Mucosa of gallbladder (tissue), 1 donor: ENCODE results near the gene ZNF618. TPM values are rescaled to one million over a fixed set of nuclear protein-coding genes. Genes with fewer than 3 reads are reported as not detected.

Experiments
- DNase-seq: peaks from one replicate; pipeline ENCODE4 v3.0.0-alpha.2; 2020; ENCODE audit warnings: low spot score
- total RNA-seq: library from RNA; stranded (reverse); gene quantifications from one replicate; pipeline ENCODE4 v1.2.1, GENCODE V29; 2021
- donor health status: DM: no; HTN: no; CAD: no.

Gene ZNF618
- total RNA-seq, 1 donor from 2014 or later = 26.6 TPM

DNA sequence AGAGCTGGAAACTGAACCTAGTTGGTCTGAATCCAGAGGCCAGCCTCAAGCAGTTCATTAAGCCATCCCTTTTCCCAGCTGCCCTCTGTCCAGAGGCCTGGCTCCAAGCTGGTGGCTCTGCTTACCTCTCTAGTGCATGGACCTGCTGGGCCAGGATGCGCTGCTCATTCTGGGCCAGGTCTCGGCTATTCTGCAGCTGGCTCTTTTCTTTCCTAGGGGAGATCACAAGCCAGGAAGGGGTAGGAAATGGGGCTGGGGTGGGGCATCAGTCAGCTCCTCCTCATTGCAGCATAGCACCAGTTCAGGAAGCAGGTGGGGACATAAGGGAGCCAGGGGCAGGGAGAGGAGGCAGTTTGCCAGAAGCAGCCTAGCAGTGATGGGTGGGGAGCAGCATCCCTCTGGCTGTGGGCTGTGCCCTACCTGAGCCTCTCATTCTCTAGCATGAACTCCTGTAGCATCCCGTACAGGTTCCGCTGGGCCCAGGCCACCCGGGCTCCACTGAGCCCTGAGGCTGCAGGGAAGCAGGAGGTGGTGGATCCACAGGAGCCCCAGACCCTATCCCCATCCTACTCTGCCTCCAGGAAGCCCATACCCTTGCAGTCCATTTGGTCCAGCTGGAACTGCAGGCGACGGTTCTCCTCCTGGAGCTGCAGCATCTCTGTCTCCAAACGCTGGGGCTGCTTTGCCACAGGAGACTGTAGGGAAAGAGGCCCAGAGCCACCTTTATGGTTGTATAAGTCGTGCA is 217.8 kb downstream of the ZNF618 start:
- DNase-seq = no peak

- no peak for DNase-seq
Measured at GRCh38 chr9:114094971-114095370, 218.9 kb downstream of the ZNF618 start.

DNA sequence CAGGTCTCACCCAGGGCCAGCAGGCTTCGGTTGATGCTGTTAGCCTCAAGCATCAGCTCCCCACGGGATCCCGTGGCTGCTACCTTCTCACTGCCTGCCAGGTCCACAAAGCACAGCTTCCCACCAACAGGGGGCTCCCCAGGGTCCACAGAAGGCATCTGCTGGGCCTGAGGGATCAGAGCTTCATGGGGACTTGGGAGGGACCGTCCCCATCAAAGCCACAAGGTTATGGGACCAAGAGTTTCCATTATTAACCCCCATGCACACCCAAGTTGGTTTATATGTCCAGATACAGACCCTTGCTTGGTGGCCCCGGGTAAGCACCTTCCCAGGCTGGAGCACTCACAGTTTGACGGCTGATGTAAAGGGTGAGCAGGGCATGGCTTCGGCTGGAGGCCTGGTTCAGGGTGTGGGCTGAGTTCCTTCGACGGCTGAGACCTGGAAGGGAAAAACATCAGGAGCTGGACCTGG is 220.0 kb downstream of the ZNF618 start:
- DNase-seq = no peak

- DNase-seq = no peak
Measured at GRCh38 chr9:114096866-114097612, 220.9 kb downstream of the ZNF618 start.

DNA sequence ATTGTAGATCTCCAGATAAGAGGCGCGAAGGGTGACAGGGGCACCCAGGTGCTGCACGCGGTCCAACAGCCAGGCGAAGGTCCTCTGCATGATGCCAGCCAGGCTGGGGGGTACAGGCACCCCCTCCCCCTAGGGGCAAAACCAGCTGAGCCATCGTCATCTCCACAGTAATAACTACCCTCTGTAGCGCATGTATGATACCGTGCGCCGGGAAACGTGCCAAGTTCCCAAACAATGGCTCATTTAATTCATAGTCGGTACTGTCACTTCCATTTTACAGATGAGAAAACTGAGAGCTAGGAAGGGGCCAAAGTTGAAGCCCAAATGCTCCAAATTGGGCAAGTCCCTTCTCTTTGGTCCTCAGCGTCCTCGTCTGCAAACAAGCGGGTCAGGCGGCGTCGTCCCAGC is 221.5 kb downstream of the ZNF618 start:
- DNase-seq = peak; percentile 51

DNA sequence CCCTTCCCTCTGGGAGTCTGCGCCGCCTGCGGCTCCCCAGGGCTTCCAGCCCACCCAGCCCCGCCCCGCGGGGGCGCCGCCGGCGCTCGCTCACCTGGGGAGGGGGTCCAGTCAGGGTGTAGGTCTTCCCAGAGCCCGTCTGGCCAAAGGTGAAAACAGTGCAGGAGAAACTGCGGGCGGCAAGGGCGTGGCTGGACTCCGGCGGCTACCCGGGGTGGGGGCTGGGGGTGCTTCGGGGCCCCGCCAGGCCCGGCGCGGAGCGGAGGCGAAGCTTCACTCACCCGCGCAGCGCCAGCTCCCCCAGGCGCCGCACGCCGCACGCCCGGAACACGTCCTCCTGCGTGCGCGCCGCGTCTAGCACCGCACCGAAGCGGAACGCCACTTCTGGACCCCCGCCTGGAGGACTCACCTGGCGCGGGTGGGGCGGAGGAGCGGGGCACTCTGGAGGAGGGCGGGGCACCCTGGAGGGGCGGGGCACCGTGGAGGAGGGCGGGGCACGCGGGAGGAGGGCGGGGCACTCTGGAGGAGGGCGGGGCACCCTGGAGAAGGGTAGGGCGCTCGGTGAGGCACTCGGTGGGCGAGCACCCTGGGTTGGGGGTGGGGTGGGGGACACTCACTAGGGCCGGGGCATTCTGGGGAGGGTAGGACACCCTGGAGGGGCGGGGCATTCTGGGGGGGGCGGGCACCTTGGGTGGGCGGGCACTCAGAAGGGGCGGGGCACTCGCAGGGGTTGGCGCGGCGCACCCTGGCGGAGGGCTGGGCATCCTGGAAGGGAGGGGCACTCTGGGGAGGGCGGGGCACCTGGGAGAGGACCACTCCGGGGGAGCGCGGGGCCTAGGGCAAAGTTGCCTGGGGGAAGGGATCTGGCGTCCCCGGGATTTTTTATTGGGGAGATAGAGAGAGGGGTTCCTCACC is 222.2 kb downstream of the ZNF618 start:
- peak; percentile 77 for DNase-seq

GRCh38 chr9:114098936-114099668 is 223.0 kb downstream of the ZNF618 start, which contains the start of gene KIF12:
Gene KIF12 (minus strand): TSS chr9:114099292. CDS start chr9:114099276, 16 bp downstream.
- peak; percentile 88 for DNase-seq

DNA sequence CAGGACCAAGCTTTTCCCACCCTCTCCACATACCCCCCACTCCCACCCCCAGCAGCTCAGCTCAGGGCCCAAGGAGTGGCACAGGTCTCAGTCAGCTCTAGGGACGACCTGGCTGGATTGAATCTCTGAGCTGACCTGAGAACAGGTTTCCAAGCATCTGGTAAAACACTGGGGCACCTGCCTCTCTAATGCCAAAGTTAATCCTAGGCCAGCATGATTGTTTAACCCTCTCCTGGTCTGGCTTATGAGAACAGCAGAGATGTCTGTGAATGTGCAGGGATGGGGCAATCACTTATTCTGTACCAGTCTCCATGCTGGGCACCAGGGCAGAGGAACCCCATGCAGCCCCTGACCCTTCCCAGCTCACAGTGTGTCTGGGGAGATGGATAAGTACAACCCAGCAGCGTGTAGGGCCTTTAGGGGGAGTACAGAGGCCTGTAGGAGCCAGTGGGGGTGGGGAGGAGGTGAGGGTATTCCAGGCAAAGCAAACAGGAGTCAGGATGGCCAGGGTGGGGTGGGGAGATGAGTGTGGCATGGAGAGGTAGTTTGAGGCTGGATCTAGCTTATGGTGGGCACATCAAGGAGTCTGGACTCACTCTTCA is 223.7 kb downstream of the ZNF618 start:
- DNase-seq = no peak

- no peak for DNase-seq
Measured at GRCh38 chr9:114100536-114100935, 224.4 kb downstream of the ZNF618 start.

DNA sequence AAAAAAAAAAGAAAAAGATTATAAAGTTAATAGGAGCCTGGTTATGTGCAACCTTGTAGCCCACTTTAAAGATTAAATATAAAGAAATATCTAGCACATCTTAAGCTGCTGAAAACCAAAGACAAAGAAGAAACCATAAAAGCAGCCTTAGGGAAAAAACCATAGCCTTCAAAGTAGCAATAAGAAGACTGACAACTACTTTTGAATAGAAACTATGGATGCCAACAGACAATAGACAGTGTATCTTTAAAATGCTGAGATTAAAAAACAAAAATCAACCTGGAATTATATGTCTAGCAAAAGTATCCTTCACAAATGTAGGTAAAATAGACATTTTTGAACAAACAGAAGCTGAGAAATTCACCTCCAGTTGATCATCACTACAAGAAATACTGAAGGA is 226.4 kb downstream of the ZNF618 start:
- DNase-seq = no peak

- no peak for DNase-seq
Measured at GRCh38 chr9:114105236-114105635, 229.1 kb downstream of the ZNF618 start.

Other genes starting within 250 kb of the ZNF618 start
- gene AMBP, start 202.0 kb downstream of the ZNF618 start, total RNA-seq = 1,366 TPM
- gene KIF12, start 223.0 kb downstream of the ZNF618 start, total RNA-seq = 212 TPM